Gastroesophageal sphincter (tissue), 4 donors: ENCODE results near the gene CPM. TPM values are rescaled to one million over a fixed set of nuclear protein-coding genes. Genes with fewer than 3 reads are reported as not detected.

ENCODE experiments used
- ATAC-seq: fragments of 150-250 bp; one replicate; pipeline ENCODE4 v1.9.1; 2016; ENCODE audit warnings: mild to moderate bottlenecking, moderate library complexity
- H3K27ac ChIP-seq, 4 donors: fragments of 200-600 bp; sonication (generic) in 3 of 4; 1 replicate in 3 of 4; 2 replicates in 1 of 4; pipeline ENCODE4 v1.5.1; 2016 to 2019
- H3K27me3 ChIP-seq: fragments of 200-600 bp; sonication (generic); one replicate; pipeline ENCODE4 v1.5.1; 2019
- H3K36me3 ChIP-seq, 2 donors: fragments of 200-600 bp; sonication (generic); one replicate each; pipeline ENCODE4 v1.5.1; 2019; ENCODE audit warnings: control low read depth in 1 of 2
- H3K4me1 ChIP-seq, 3 donors: fragments of 200-600 bp; sonication (generic); 1 replicate in 2 of 3; 2 replicates in 1 of 3; pipeline ENCODE4 v1.5.1; 2016 to 2019; ENCODE audit warnings: control low read depth in 2 of 3
- H3K4me3 ChIP-seq, 2 donors: fragments of 200-600 bp; sonication (generic); one replicate each; pipeline ENCODE4 v1.5.1; 2019; ENCODE audit warnings: mild to moderate bottlenecking in 1 of 2, moderate library complexity in 1 of 2
- H3K9me3 ChIP-seq, 3 donors: fragments of 200-600 bp; sonication (generic); one replicate each; pipeline ENCODE4 v1.5.1; 2017 to 2019; ENCODE audit warnings: control low read depth in 2 of 3
- CTCF ChIP-seq, 4 experiments: fragments of 200-600 bp in 2 of 4; fragments of 450-650 bp in 2 of 4; sonication (generic) in 1 of 4; IDR thresholded peaks; one replicate each; pipeline ENCODE4 v1.5.1; 2017 to 2019; ENCODE audit warnings: antibody characterized with exemption in 4 of 4, mild to moderate bottlenecking in 2 of 4, moderate library complexity in 2 of 4
- EP300 ChIP-seq: sonication (generic); formaldehyde crosslinking; IDR thresholded peaks from one replicate; pipeline ENCODE4 v1.6.1; 2017; ENCODE audit warnings: antibody characterized with exemption, mild to moderate bottlenecking
- POLR2A ChIP-seq, 2 donors: fragments of 450-650 bp; IDR thresholded peaks; one replicate each; pipeline ENCODE4 v1.6.1; 2017; ENCODE audit warnings: antibody characterized with exemption in 2 of 2, mild to moderate bottlenecking in 2 of 2, moderate library complexity in 1 of 2
- POLR2AphosphoS5 ChIP-seq: sonication (generic); formaldehyde crosslinking; IDR thresholded peaks from one replicate; pipeline ENCODE4 v1.6.1; 2017; ENCODE audit warnings: antibody characterized with exemption
- WGBS, 2 donors: methylation state at CpG; one replicate each; pipeline ENCODE4 v1.1.5; 2018; ENCODE audit warnings: low coverage in 1 of 2; 5-methylcytosine and 5-hydroxymethylcytosine counted together
- total RNA-seq, 4 donors: library from RNA; depleted of rRNA; stranded (reverse); fragments of >200 nt; gene quantifications; one replicate each; pipeline ENCODE4 v1.1.0, GENCODE V29; 2016

CPM gene
- total RNA-seq, 4 donors from 2014 or later: 24.9 to 57.3 (median 50.5) TPM

GRCh38 chr12:68856510-68856909 is 76.5 kb downstream of the CPM start:
- no peak for ATAC-seq
- H3K27me3 ChIP-seq: no peaks in the 10 kb centered on the region
- H3K4me1 ChIP-seq: no peaks in the 10 kb centered on the region
- no peak overlapping the region for H3K27ac ChIP-seq
- no peaks in the 10 kb centered on the region for H3K9me3 ChIP-seq
- H3K36me3 ChIP-seq: peaks cover 0 to 8% of the 10 kb centered on the region in 2 donors
- 48 to 78% methylated on average over 2 to 3 of the region's 3 CpGs for WGBS, 2 donors
- no peak overlapping the region for H3K4me3 ChIP-seq
- TF ChIP-seq POLR2A (IDR thresholded peaks at IDR 0.05) (no peak), POLR2AphosphoS5 (no peak), CTCF (IDR thresholded peaks at IDR 0.05) (no peak), EP300 (no peak)

DNA sequence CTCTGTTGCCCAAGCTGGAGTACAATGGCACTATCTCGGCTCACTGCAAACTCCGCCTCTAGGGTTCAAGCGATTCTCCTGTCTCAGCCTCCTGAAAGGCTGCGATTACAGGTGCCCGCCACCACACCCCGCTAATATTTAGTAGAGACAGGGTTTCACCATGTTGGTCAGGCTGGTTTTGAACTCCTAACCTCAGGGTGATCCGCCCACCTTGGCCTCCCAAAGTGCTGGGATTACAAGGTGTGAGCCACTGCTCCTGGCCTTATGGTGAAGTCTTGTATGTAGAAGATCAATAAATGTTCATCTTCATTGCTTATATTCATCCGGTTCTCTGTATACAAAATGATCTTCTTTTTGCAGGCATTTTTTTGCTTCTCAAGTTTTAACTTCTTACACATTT is 77.2 kb downstream of the CPM start:
- H3K4me3 ChIP-seq: no peak overlapping the region
- TF ChIP-seq POLR2A (IDR thresholded peaks at IDR 0.05): no peak
- TF ChIP-seq EP300: no peak
- no peak for TF ChIP-seq CTCF (IDR thresholded peaks at IDR 0.05)
- no peak for TF ChIP-seq POLR2AphosphoS5
- H3K4me1 ChIP-seq: no peaks in the 10 kb centered on the region
- H3K9me3 ChIP-seq: no peaks in the 10 kb centered on the region
- WGBS, 2 donors: 98 to 100% methylated on average over 4 to 6 of the region's 8 CpGs
- H3K27ac ChIP-seq: no peak overlapping the region
- no peak for ATAC-seq
- no peaks in the 10 kb centered on the region for H3K27me3 ChIP-seq
- H3K36me3 ChIP-seq: peaks cover 0 to 8% of the 10 kb centered on the region in 2 donors

GRCh38 chr12:68855111-68855510 is 77.9 kb downstream of the CPM start:
- Histone ChIP-seq H3K4me3 (no peak overlapping the region), H3K27ac (no peak overlapping the region), H3K36me3 (peaks cover 0 to 8% of the 10 kb centered on the region in 2 donors), H3K27me3 (no peaks in the 10 kb centered on the region), H3K4me1 (no peaks in the 10 kb centered on the region), H3K9me3 (no peaks in the 10 kb centered on the region)
- 95 to 100% methylated on average over 1 to 3 of the region's 3 CpGs for WGBS, 2 donors
- no peak for ATAC-seq
- TF ChIP-seq POLR2AphosphoS5 (no peak), CTCF (IDR thresholded peaks at IDR 0.05) (no peak), POLR2A (IDR thresholded peaks at IDR 0.05) (no peak), EP300 (no peak)

DNA sequence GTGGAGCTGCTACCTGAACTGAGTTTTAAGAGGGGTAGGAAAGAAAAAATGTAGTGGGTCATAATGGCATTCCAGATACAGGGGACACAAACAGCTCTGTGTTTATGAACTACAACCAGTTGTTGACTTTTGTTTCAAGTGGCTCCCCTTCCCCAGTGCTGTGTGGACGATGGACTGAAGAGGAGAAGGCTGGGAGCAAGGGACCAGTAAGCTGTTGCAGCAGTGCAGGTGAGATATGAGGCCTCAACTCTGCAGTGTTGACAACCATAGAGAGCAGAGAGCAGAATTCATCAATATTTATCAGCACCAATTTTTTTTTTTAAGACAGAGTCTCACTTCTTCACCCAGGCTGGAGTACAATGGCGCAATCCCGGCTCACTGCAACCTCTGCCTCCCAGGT is 78.4 kb downstream of the CPM start:
- Histone ChIP-seq H3K36me3 (peaks cover 0 to 8% of the 10 kb centered on the region in 2 donors), H3K4me1 (no peaks in the 10 kb centered on the region), H3K27me3 (no peaks in the 10 kb centered on the region), H3K9me3 (no peaks in the 10 kb centered on the region), H3K27ac (no peak overlapping the region), H3K4me3 (no peak overlapping the region)
- WGBS, 2 donors: 83 to 86% methylated on average over 1 to 2 of the region's 3 CpGs
- TF ChIP-seq CTCF (IDR thresholded peaks at IDR 0.05): no peak
- no peak for TF ChIP-seq POLR2AphosphoS5
- no peak for TF ChIP-seq EP300
- TF ChIP-seq POLR2A (IDR thresholded peaks at IDR 0.05): no peak
- ATAC-seq: no peak

DNA sequence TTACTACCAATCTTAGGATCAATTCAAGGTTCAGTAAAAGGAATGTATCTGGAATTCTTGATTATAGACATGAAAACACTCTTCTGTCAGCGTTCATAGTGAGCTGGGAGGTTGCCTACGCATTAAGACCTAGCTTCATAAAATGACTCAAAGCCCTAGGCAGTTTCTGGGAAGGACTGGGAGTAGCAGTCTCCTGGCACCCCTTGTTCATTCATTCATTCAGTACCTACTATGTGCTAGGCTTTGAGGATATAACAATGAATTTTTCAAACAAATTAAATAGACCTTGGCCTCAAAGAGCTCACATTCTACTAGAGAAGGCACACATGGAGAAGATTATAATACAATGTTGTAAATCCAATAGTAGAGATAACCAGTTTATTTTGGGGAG is 78.9 kb downstream of the CPM start:
- Histone ChIP-seq H3K27ac (no peak overlapping the region), H3K9me3 (no peaks in the 10 kb centered on the region), H3K36me3 (peaks cover 0 to 8% of the 10 kb centered on the region in 2 donors), H3K4me3 (no peak overlapping the region), H3K27me3 (no peaks in the 10 kb centered on the region), H3K4me1 (no peaks in the 10 kb centered on the region)
- 97 to 100% methylated on average over 1 to 2 of the region's 2 CpGs for WGBS, 2 donors
- TF ChIP-seq EP300 (no peak), POLR2AphosphoS5 (no peak), POLR2A (IDR thresholded peaks at IDR 0.05) (no peak), CTCF (IDR thresholded peaks at IDR 0.05) (no peak)
- ATAC-seq: no peak
